HG03280 (cell line): ENCODE results near the gene OR52W1.
"Not testable (repeated sequence)": the region's sequence is repeated elsewhere in the genome, so short reads cannot be mapped to it uniquely, and the experiment has no call there.

ENCODE experiments used
- ATAC-seq: cut with Tn5 transposase; IDR thresholded peaks from one replicate; pipeline ENCODE4 v1.9.1; 2021; ENCODE audit warnings: mild to moderate bottlenecking, moderate library complexity; ENCODE audit not compliant: unreplicated experiment

OR52W1 gene

DNA sequence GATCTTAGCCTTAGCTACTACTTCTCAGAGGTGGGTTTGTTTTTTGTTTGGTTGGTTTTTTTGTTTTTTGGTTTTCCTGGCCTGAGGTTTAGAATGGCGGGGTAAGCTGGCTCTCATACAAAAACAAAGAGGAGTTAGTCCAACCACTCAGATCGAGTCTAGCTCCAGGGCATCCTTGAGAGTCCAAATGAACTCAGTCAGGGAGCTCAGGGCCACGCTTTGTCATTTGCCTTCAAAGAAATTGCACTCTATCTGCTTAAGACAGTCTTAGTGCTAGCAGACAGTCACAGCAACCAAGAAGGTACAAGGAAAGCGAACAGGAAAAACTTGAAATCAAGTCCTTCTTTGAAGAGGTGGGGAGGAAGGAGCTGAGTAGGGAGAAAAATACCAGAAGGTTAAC lies 17.5 kb downstream of the OR52W1 start:
- ATAC-seq = no peak

DNA sequence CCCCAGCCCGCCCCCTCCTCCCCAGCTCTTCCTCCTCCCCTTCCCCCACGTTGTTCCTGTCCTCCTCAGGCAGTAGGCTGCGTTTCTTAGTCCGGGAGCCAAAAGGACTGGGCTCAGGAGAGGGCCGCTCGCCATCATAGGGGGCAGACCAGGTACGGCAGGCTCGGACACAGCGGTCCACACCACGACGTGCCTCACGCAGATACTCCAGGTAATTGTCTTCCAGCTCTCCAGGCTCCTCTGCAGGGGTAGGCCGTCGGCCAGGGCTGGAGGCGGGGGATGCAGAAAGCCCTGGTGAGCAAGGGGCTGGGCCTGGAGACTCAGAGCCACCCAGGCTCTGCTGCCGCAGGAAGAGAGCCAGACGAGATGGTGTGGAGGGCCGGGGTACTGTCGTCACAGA lies 18.7 kb downstream of the OR52W1 start:
- no peak for ATAC-seq

- ATAC-seq = no peak
Measured at GRCh38 chr11:6219359-6219758, 20.3 kb downstream of the OR52W1 start.

GRCh38 chr11:6223854-6224253 lies 24.8 kb downstream of the OR52W1 start:
- ATAC-seq = no peak

- no peak for ATAC-seq
Measured at GRCh38 chr11:6224421-6224820, 25.4 kb downstream of the OR52W1 start.

DNA sequence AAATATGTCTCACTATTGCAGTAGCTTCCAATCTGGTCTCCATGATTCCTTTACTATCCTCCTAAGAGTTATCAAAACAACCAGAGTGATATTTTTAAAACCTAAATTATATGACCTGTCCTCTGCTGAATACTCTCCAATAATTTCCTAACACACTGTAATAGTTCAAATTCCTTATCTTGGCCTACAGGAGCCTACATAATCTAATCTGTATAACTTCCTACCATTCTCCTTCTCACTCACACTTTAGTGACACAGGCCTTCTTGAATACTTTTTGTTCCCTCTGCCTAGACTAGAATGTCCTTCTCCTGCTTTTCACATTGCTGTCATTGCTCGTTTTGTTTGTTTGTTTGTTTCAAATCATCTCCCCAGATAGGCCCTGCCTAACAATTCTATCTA lies 26.0 kb downstream of the OR52W1 start:
- ATAC-seq = no peak

DNA sequence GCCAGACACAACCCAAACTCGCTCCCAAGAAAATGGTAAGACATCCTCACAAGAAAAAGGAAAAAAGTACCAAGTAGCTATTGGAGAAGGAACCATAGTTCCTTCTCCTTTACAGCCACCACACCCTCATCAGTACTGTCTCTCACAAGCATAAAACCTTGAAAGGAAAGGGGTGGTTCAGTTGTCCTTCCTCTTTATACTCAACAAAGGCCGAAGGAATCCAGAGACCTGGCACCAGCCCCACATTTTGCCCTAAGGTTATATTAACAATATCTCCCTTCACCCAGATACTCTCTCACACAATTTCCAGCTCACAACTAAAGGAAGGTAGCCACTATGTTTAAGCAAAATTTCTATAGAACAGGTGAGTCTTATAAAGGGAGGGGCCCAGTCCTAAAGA lies 26.9 kb downstream of the OR52W1 start:
- ATAC-seq = no peak

- no peak for ATAC-seq
Measured at GRCh38 chr11:6228520-6228919, 29.5 kb downstream of the OR52W1 start.

DNA sequence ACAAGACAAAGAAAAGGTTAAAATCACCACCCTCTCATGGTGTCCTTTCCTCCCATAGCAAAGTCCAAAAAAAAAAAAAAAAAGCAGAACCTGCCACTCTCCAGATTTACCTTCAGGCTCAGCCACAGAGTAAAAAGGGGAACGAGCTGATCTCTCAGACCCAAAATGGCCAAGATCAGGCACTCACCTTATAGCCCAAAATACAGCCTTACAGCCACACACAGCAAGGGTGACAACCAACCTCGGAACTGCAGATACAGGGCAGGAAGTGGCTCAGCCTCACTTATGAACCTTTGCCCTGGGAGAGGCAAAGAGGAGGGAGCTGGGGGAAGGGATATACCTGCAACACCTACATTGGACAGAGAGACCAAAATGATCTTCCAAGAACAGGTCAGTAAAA lies 30.9 kb downstream of the OR52W1 start:
- ATAC-seq = no peak

- ATAC-seq = no peak
Measured at GRCh38 chr11:6232899-6233298, 33.9 kb downstream of the OR52W1 start.

DNA sequence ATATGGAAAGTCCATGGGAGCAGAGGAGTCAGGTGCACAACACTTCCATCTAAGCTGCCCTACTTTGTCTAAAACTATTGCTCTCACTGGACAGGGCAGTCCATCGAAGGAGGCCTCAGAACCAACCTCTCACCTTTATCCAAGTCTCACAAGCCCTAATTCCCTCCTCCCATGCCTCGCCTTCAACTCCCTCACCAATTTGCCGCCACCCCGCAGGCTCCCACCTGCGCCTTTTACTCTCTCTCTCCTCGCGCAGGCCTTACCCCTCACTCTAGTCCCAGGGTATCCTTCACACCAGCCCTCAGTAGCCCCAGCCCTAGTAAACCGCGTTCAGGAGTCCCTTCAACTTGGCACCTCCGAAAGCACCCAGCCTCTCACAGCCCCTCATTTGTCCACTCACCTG lies 35.0 kb downstream of the OR52W1 start:
- peak; percentile 0 for ATAC-seq

DNA sequence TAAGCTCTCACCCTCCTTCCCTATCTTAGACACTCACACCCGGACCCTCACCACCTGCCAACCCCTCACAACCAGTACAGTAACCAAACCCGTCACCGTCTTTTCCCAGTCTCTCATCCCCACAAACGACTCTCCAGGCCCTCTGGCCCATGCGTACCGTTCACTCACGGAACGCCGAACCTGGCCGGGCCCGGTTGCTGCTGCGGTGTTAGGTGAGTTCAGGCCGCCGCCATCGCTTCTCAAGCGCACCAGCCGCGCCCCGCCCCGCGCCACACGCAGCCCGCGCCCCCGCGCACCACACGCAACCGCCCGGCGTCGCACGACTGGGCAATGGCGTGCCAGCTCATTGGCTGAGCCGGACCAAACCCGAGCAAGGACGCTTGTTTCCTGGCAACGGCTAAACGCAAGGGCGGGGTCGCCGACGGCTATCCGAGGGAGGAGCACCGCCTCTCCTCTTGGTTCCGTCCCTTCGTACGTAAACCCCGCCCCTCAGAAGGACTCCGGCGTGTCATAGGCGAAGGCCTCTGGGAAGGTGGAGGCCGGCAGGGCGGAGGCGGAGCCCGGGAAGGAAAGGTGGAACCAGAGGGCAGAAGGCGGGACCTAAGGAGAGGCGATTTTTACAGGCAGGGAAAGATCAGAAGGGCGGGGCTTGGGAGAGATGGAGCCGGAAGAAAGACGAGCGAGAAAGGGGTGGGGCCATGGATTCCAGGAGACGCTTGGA lies 35.5 kb downstream of the OR52W1 start, which contains the start of gene FHIP1B:
Gene FHIP1B, minus strand, starts transcription at position 250 of the 721 bp plus-strand sequence. CDS start 10,120 bp downstream, outside the sequence.
- ATAC-seq = peak; percentile 94

DNA sequence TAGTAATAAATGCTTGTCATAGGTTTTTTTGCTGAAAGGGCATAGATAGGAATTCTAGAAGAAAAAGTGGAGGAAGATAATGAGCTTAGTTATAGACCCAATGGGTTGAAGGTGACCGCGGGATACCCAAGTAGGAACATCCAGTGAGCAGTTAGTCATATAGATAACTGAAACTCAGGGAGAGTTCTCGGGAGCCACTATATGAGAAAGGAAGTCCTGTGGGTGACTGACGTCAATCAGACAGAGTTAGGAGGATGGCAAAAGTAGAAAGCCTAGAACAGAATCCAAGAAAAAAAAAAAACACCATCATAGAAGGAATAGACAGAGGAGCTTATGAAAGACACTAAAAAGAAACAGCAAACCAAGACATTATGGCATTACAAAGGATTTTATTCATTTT lies 38.2 kb downstream of the OR52W1 start:
- ATAC-seq = no peak

DNA sequence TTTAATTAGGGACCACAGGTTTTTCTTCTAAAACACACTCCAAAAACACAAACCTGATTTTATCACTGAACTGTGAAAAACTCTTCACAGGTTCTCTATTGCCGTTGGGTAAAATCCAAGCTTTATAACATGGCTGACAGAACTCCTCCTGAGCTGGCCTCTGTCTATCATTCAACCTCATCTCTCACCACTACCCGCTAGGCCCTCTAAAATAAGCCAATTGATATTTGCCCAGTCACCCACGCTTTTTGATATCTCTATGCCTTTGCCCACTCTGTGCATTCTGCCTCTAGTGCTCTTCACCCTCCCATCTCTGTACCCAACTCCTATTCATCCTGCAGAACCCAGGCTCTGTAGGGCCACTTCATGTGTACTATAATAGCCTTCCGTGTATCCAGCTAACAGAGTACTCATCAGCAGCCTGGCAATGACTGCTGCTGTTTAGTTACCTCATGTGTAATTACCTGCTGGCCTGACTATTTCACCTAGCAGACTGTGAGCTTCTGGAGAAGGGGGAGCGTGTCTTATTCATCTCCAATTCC lies 38.8 kb downstream of the OR52W1 start:
- no peak for ATAC-seq

GRCh38 chr11:6238902-6239301 lies 39.9 kb downstream of the OR52W1 start, which contains the start of gene CNGA4:
TSS of gene CNGA4 (plus strand) at chr11:6239089. CDS start at chr11:6239207, 118 bp downstream.
- no peak for ATAC-seq

DNA sequence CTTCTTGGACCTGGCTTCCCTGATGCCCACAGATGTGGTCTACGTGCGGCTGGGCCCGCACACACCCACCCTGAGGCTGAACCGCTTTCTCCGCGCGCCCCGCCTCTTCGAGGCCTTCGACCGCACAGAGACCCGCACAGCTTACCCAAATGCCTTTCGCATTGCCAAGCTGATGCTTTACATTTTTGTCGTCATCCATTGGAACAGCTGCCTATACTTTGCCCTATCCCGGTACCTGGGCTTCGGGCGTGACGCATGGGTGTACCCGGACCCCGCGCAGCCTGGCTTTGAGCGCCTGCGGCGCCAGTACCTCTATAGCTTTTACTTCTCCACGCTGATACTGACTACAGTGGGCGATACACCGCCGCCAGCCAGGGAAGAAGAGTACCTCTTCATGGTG lies 41.1 kb downstream of the OR52W1 start:
- no peak for ATAC-seq

GRCh38 chr11:6240781-6241180 lies 41.8 kb downstream of the OR52W1 start:
- no peak for ATAC-seq

DNA sequence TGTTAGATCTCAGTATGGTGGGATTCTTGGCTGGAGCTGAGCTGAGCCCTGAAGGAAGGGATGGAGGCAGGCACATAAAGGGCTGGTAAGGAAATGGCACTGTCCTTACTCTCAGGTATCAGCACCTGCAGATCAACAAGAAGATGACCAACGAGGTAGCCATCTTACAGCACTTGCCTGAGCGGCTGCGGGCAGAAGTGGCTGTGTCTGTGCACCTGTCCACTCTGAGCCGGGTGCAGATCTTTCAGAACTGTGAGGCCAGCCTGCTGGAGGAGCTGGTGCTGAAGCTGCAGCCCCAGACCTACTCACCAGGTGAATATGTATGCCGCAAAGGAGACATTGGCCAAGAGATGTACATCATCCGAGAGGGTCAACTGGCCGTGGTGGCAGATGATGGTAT lies 42.3 kb downstream of the OR52W1 start:
- no peak for ATAC-seq

- no peak for ATAC-seq
Measured at GRCh38 chr11:6245536-6245935, 46.5 kb downstream of the OR52W1 start.

DNA sequence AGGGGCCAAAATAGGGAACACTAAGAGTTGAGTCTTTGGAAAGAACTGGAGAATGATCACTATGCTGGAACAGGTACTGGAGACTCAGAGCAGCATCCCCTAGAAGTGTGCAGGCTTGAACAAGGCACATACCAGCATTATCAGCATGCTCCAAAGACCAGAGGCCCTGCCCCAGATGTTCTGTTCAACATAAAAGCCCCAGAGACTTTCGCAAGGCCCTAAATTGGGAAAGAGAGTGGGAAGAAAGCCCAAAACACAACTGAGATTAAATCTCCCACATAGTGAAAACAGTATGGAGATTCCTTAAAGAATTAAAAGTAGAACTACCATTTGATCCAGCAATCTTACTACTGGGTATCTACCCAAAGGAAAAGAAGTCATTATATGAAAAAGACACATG lies 49.2 kb downstream of the OR52W1 start:
- no peak for ATAC-seq

- not testable (repeated sequence) for ATAC-seq
Measured at GRCh38 chr11:6248897-6249296, 49.9 kb downstream of the OR52W1 start.
